ENCODE measurements around the gene SLC10A7.

Gene SLC10A7

GRCh38 chr4:146482788-146483187, 39.0 kb downstream of the SLC10A7 start:
- no peak for TF ChIP-seq EZH2phosphoT487 (IDR thresholded peaks at IDR 0.05; ENCODE audit: low read length)
- TF ChIP-seq, protein P1, sequence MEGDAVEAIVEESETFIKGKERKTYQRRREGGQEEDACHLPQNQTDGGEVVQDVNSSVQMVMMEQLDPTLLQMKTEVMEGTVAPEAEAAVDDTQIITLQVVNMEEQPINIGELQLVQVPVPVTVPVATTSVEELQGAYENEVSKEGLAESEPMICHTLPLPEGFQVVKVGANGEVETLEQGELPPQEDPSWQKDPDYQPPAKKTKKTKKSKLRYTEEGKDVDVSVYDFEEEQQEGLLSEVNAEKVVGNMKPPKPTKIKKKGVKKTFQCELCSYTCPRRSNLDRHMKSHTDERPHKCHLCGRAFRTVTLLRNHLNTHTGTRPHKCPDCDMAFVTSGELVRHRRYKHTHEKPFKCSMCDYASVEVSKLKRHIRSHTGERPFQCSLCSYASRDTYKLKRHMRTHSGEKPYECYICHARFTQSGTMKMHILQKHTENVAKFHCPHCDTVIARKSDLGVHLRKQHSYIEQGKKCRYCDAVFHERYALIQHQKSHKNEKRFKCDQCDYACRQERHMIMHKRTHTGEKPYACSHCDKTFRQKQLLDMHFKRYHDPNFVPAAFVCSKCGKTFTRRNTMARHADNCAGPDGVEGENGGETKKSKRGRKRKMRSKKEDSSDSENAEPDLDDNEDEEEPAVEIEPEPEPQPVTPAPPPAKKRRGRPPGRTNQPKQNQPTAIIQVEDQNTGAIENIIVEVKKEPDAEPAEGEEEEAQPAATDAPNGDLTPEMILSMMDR (IDR thresholded peaks at IDR 0.05; ENCODE audit: low read length): no peak
- no peak for TF ChIP-seq EZH2 (optimal IDR thresholded peaks at IDR 0.05; ENCODE audit: low read depth, low read length)
- Histone ChIP-seq H3K36me3 (replicated peaks; ENCODE audit: insufficient read depth, low read length) (no peaks in the 10 kb centered on the region; the same call in 1 of the 2 replicates), H3K4me1 (ENCODE audit: low read length) (no peaks in the 10 kb centered on the region), H3K27ac (ENCODE audit: low read length) (no peak overlapping the region), H3K9me3 (replicated peaks; ENCODE audit: insufficient read depth, low read length) (no peaks in the 10 kb centered on the region), H3K4me2 (ENCODE audit: low read depth, low read length) (no peak overlapping the region), H3K79me2 (ENCODE audit: low read length) (no peaks in the 10 kb centered on the region), H3F3A (ENCODE audit: insufficient read depth, low read length) (no peaks in the 10 kb centered on the region), H3K9me2 (replicated peaks; ENCODE audit: insufficient read depth, low read length) (no peaks in the 10 kb centered on the region), H3K27me3 (replicated peaks; ENCODE audit: insufficient read depth, low read length) (no peaks in the 10 kb centered on the region), H3K4me3 (ENCODE audit: low read length) (no peak overlapping the region), H2AFZ (ENCODE audit: low read length) (no peak overlapping the region), H3K9ac (ENCODE audit: low read length) (no peak overlapping the region), H4K20me1 (ENCODE audit: insufficient read depth, low read length) (no peaks in the 10 kb centered on the region)
- no peak for DNase-seq

DNA sequence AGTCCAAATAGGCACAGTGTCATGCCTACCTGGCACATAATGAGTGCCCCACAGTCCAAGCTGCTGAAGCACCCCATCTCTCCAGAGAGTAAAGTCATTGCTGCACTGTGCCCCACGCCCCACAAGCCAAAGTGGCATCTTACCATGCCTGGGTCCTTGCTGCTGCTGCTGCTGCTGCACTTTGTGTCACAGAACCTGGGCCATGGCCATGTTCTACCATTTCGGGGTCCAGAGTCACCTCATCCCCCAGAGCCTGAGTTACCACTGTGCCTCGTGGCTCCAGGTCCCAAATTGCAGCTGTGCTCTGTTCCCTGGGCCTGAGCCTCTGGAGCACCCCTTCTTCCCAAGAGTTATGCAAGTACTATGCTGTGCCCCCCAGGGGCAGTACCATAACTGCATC, 40.5 kb downstream of the SLC10A7 start:
- Histone ChIP-seq H3F3A (ENCODE audit: insufficient read depth, low read length) (no peaks in the 10 kb centered on the region), H3K4me1 (ENCODE audit: low read length) (no peaks in the 10 kb centered on the region), H3K27ac (ENCODE audit: low read length) (no peak overlapping the region), H3K27me3 (replicated peaks; ENCODE audit: insufficient read depth, low read length) (no peaks in the 10 kb centered on the region), H3K36me3 (replicated peaks; ENCODE audit: insufficient read depth, low read length) (no peaks in the 10 kb centered on the region; the same call in 1 of the 2 replicates), H3K9me2 (replicated peaks; ENCODE audit: insufficient read depth, low read length) (no peaks in the 10 kb centered on the region), H4K20me1 (ENCODE audit: insufficient read depth, low read length) (no peaks in the 10 kb centered on the region), H3K4me3 (ENCODE audit: low read length) (no peak overlapping the region), H3K4me2 (ENCODE audit: low read depth, low read length) (no peak overlapping the region), H3K9me3 (replicated peaks; ENCODE audit: insufficient read depth, low read length) (no peaks in the 10 kb centered on the region), H3K79me2 (ENCODE audit: low read length) (no peaks in the 10 kb centered on the region), H2AFZ (ENCODE audit: low read length) (no peak overlapping the region), H3K9ac (ENCODE audit: low read length) (no peak overlapping the region)
- DNase-seq: no peak
- TF ChIP-seq EZH2 (optimal IDR thresholded peaks at IDR 0.05; ENCODE audit: low read depth, low read length) (no peak), EZH2phosphoT487 (IDR thresholded peaks at IDR 0.05; ENCODE audit: low read length) (no peak)
- TF ChIP-seq, protein P1 (IDR thresholded peaks at IDR 0.05; ENCODE audit: low read length): no peak

- Histone ChIP-seq H3K9ac (ENCODE audit: low read length) (no peak overlapping the region), H3K4me1 (ENCODE audit: low read length) (no peaks in the 10 kb centered on the region), H3K36me3 (replicated peaks; ENCODE audit: insufficient read depth, low read length) (no peaks in the 10 kb centered on the region; the same call in 1 of the 2 replicates), H3K4me3 (ENCODE audit: low read length) (no peak overlapping the region), H4K20me1 (ENCODE audit: insufficient read depth, low read length) (no peaks in the 10 kb centered on the region), H3K79me2 (ENCODE audit: low read length) (no peaks in the 10 kb centered on the region), H3K27me3 (replicated peaks; ENCODE audit: insufficient read depth, low read length) (no peaks in the 10 kb centered on the region), H3K9me3 (replicated peaks; ENCODE audit: insufficient read depth, low read length) (no peaks in the 10 kb centered on the region), H2AFZ (ENCODE audit: low read length) (no peak overlapping the region), H3K27ac (ENCODE audit: low read length) (no peak overlapping the region), H3F3A (ENCODE audit: insufficient read depth, low read length) (no peaks in the 10 kb centered on the region), H3K9me2 (replicated peaks; ENCODE audit: insufficient read depth, low read length) (no peaks in the 10 kb centered on the region), H3K4me2 (ENCODE audit: low read depth, low read length) (no peak overlapping the region)
- no peak for DNase-seq
- TF ChIP-seq, protein P1 (IDR thresholded peaks at IDR 0.05; ENCODE audit: low read length): no peak
- TF ChIP-seq EZH2phosphoT487 (IDR thresholded peaks at IDR 0.05; ENCODE audit: low read length) (no peak), EZH2 (optimal IDR thresholded peaks at IDR 0.05; ENCODE audit: low read depth, low read length) (no peak)
These were observed 43.7 kb downstream of the SLC10A7 start for GRCh38 chr4:146478009-146478408.
